WTC11 (cell line): Measurements from ENCODE around the gene RSPO3.

Source experiments
- ARID4B ChIP-seq: sonication (generic); formaldehyde crosslinking; IDR thresholded peaks from 2 replicates; pipeline ENCODE4 v1.8.0; 2023; ENCODE audit warnings: missing genetic modification reagents, mild to moderate bottlenecking, borderline replicate concordance
- CBFB ChIP-seq: sonication (generic); formaldehyde crosslinking; IDR thresholded peaks from 2 replicates; pipeline ENCODE4 v1.8.1; 2022; ENCODE audit warnings: mild to moderate bottlenecking, low read depth, missing genetic modification reagents
- CREB1 ChIP-seq: sonication (generic); formaldehyde crosslinking; IDR thresholded peaks from 2 replicates; pipeline ENCODE4 v1.8.0; 2023; ENCODE audit warnings: mild to moderate bottlenecking, missing genetic modification reagents
- CTCF ChIP-seq: fragments of 200-600 bp; IDR thresholded peaks from 2 replicates; pipeline ENCODE4 v1.8.0; 2022; ENCODE audit warnings: antibody characterized with exemption
- ESRRA ChIP-seq: sonication (generic); formaldehyde crosslinking; IDR thresholded peaks from 2 replicates; pipeline ENCODE4 v1.8.1; 2022; ENCODE audit warnings: mild to moderate bottlenecking, missing genetic modification reagents, borderline replicate concordance
- FOXK1 ChIP-seq: sonication (generic); formaldehyde crosslinking; IDR thresholded peaks from 2 replicates; pipeline ENCODE4 v1.8.0; 2022; ENCODE audit warnings: mild to moderate bottlenecking, moderate library complexity, missing genetic modification reagents
- RELA ChIP-seq: sonication (generic); formaldehyde crosslinking; IDR thresholded peaks from 2 replicates; pipeline ENCODE4 v1.8.1; 2022; ENCODE audit warnings: missing genetic modification reagents, mild to moderate bottlenecking, borderline replicate concordance
- ZNF317 ChIP-seq: sonication (generic); formaldehyde crosslinking; IDR thresholded peaks from 2 replicates; pipeline ENCODE4 v1.8.1; 2023; ENCODE audit warnings: low read depth, mild to moderate bottlenecking, moderate library complexity, missing genetic modification reagents, borderline replicate concordance
- ZNF512 ChIP-seq: sonication (generic); formaldehyde crosslinking; IDR thresholded peaks from 2 replicates; pipeline ENCODE4 v1.8.1; 2022; ENCODE audit warnings: missing genetic modification reagents, borderline replicate concordance
- TF ChIP-seq, protein P1 (sequence below): sonication (generic); formaldehyde crosslinking; IDR thresholded peaks from 2 replicates; pipeline ENCODE4 v1.8.1; 2022; ENCODE audit warnings: mild to moderate bottlenecking, moderate library complexity, missing genetic modification reagents
- TF ChIP-seq, protein P2 (sequence below): sonication (generic); formaldehyde crosslinking; IDR thresholded peaks from 2 replicates; pipeline ENCODE4 v1.8.0; 2022; ENCODE audit warnings: mild to moderate bottlenecking, missing genetic modification reagents

GRCh38 chr6:127160484-127160883, 42.0 kb downstream of the RSPO3 start:
- TF ChIP-seq RELA (CRISPR knock-in tag), result no peak
- TF ChIP-seq ZNF512, result no peak
- TF ChIP-seq FOXK1 (CRISPR knock-in tag), result no peak
- TF ChIP-seq, protein P1, sequence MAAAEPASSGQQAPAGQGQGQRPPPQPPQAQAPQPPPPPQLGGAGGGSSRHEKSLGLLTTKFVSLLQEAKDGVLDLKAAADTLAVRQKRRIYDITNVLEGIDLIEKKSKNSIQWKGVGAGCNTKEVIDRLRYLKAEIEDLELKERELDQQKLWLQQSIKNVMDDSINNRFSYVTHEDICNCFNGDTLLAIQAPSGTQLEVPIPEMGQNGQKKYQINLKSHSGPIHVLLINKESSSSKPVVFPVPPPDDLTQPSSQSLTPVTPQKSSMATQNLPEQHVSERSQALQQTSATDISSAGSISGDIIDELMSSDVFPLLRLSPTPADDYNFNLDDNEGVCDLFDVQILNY (CRISPR knock-in tag), result no peak
- no peak for TF ChIP-seq ZNF317 (CRISPR knock-in tag)
- TF ChIP-seq CTCF, result no peak
- no peak for TF ChIP-seq ARID4B (CRISPR knock-in tag)
- TF ChIP-seq CBFB (CRISPR knock-in tag), result no peak
- no peak for TF ChIP-seq CREB1
- TF ChIP-seq, protein P2, sequence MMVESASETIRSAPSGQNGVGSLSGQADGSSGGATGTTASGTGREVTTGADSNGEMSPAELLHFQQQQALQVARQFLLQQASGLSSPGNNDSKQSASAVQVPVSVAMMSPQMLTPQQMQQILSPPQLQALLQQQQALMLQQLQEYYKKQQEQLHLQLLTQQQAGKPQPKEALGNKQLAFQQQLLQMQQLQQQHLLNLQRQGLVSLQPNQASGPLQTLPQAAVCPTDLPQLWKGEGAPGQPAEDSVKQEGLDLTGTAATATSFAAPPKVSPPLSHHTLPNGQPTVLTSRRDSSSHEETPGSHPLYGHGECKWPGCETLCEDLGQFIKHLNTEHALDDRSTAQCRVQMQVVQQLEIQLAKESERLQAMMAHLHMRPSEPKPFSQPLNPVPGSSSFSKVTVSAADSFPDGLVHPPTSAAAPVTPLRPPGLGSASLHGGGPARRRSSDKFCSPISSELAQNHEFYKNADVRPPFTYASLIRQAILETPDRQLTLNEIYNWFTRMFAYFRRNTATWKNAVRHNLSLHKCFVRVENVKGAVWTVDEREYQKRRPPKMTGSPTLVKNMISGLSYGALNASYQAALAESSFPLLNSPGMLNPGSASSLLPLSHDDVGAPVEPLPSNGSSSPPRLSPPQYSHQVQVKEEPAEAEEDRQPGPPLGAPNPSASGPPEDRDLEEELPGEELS (CRISPR knock-in tag), result no peak
- TF ChIP-seq ESRRA (CRISPR knock-in tag), result no peak
